ENCODE measurements around the gene MAZ.
"Not testable (repeated sequence)": the region's sequence is repeated elsewhere in the genome, so short reads cannot be mapped to it uniquely, and the experiment has no call there.

The MAZ gene

GRCh38 chr16:29818082-29818481 lies 11.8 kb downstream of the MAZ start:
- H3K9me3 Mint-ChIP-seq: no peaks in the 10 kb centered on the region
- peaks cover 15% of the 10 kb centered on the region for H3K36me3 Mint-ChIP-seq
- no peak for ATAC-seq (ENCODE audit: low read depth)
- no peak for DNase-seq (ENCODE audit: low spot score in 2 of 2)
- no peak overlapping the region for H3K27ac Mint-ChIP-seq
- peak overlapping the region; percentile 77 for H3K4me3 Mint-ChIP-seq
- H3K4me1 Mint-ChIP-seq: peaks cover 48% of the 10 kb centered on the region
- no peaks in the 10 kb centered on the region for H3K27me3 Mint-ChIP-seq

- no peak overlapping the region for H3K27ac Mint-ChIP-seq
- H3K4me1 Mint-ChIP-seq: peaks cover 44% of the 10 kb centered on the region
- H3K36me3 Mint-ChIP-seq: peaks cover 15% of the 10 kb centered on the region
Measured at GRCh38 chr16:29819506-29819905, 13.2 kb downstream of the MAZ start.

DNA sequence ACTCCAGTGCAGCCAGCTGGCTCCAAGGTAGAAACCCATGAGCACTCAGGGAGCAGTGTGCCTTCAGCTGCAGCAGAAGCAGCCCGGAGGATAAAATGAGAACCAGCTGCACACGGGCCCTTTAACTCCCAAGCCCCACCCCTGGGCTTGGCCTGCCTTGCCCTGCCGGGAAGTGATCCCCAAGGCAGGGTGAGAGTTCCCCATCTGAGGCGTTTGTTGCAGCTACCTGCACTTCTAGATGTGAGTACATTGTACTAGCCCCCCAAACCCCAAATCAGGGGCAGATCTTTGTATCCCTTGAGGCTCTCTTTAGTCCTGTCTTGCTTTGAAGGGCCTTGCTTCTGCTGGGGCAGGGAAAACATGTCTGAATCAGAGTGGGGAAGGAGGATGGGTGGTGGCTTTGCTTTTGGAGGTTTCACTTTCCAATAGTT lies 14.0 kb downstream of the MAZ start, which contains the start of gene MVP:
Gene MVP (plus strand): TSS at position 192 of the 431 bp plus-strand sequence. CDS start 10,088 bp downstream, outside the sequence.
- Mint-ChIP-seq H3K27ac (peak within 1 kb of the TSS; percentile 94), H3K4me1 (peaks cover 42% of the 10 kb centered on the region), H3K27me3 (no peaks in the 10 kb centered on the region), H3K4me3 (peak within 1 kb of the TSS; percentile 96), H3K9me3 (no peaks in the 10 kb centered on the region), H3K36me3 (peaks cover 15% of the 10 kb centered on the region)
- DNase-seq (ENCODE audit: low spot score in 2 of 2) (no peak), ATAC-seq (ENCODE audit: low read depth) (peak; percentile 9)

More at GRCh38 chr16:29819506-29819905, 13.2 kb downstream of the MAZ start:
- Mint-ChIP-seq H3K4me3 (peak overlapping the region; percentile 96), H3K27me3 (no peaks in the 10 kb centered on the region), H3K9me3 (no peaks in the 10 kb centered on the region)
- ATAC-seq (ENCODE audit: low read depth): no peak
- DNase-seq (ENCODE audit: low spot score in 2 of 2): no peak

DNA sequence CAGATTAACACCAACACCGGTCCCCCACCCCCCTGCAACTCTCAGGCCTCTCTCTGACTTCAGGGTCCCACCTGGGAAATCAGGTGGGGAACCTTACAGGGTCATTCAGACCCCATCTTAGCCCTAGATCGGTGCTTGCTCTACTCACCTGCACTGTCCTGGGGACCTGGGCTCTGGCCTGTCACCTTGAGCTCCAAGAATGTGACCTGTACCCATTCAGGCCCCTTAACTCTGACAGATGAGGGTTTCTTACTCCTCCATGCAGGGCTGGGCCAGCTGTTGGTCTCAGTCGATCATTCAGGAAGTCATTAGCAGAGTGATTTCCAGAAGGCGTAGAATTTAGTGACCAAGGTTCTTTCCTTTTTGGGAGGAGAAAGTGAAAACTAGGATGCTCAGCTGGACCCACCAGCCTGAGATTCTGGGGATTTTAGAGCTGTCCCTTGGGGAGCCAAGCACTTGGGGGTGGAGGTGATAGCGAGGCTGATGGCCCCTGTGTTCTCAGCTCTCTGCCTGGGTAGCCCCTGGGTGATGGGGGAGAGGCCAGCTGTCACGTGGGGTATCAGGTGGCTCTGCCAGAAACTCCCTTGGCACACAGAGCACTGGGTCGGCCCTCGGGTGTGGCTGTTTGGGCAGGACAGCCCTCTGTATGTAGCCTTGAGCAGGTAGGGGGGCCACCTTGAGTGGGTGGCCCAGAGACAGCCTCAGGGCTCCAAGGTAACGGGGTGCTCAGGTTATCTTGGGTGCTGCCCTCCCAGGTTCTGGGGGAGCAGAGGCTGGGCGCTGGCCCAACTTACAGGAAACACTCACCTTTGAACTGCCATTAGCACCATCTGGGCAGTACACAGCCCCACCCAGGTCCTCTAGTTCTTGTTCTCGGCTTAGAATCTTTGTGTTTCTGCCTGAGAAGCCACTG lies 14.7 kb downstream of the MAZ start:
- peaks cover 45% of the 10 kb centered on the region for H3K4me1 Mint-ChIP-seq
- DNase-seq (ENCODE audit: low spot score in 2 of 2): peak in 1 of 2 donors; percentile 45

GRCh38 chr16:29821643-29822115 lies 15.3 kb downstream of the MAZ start:
- Mint-ChIP-seq H3K9me3 (no peaks in the 10 kb centered on the region), H3K27ac (peak overlapping the region; percentile 94), H3K4me3 (peak overlapping the region; percentile 96), H3K36me3 (peaks cover 15% of the 10 kb centered on the region), H3K4me1 (peaks cover 45% of the 10 kb centered on the region), H3K27me3 (no peaks in the 10 kb centered on the region)
- DNase-seq (ENCODE audit: low spot score in 2 of 2) (no peak), ATAC-seq (ENCODE audit: low read depth) (no peak)

More for the DNA sequence above, 14.7 kb downstream of the MAZ start:
- Mint-ChIP-seq H3K27ac (peak overlapping the region; percentile 94), H3K36me3 (peaks cover 15% of the 10 kb centered on the region), H3K27me3 (no peaks in the 10 kb centered on the region), H3K9me3 (no peaks in the 10 kb centered on the region), H3K4me3 (peak overlapping the region; percentile 96)
- peak; percentile 62 for ATAC-seq (ENCODE audit: low read depth)

DNA sequence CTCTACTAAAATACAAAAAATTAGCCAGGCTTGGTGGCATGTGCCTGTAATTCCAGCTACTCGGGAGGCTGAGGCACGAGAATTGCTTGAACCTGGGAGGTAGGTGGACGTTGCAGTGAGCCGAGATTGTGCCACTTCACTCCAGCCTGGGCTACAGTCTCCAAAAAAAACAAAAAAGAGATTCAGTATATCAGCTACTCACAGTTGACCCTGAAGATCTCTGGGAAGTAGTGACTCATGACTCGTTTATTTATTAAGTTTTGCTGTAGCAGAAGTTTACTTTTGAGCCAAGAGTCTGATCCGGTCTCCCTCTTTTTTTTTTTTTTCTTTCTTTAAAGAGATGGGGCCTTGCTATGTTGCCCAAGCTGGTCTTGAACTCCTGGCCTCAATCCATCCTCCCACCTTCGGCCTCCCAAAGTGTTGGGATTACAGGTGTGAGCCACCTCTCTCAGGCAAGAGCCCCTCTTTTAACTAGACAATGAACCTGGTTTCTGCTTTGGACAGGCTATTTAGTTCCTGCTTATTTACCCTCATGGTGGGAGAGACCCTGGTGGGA lies 18.3 kb downstream of the MAZ start:
- no peaks in the 10 kb centered on the region for H3K27me3 Mint-ChIP-seq
- no peak for DNase-seq (ENCODE audit: low spot score in 2 of 2)
- H3K4me1 Mint-ChIP-seq: peaks cover 30% of the 10 kb centered on the region
- no peaks in the 10 kb centered on the region for H3K9me3 Mint-ChIP-seq
- no peak overlapping the region for H3K4me3 Mint-ChIP-seq
- peak overlapping the region; percentile 41 for H3K27ac Mint-ChIP-seq
- peaks cover 1% of the 10 kb centered on the region for H3K36me3 Mint-ChIP-seq
- no peak for ATAC-seq (ENCODE audit: low read depth)

DNA sequence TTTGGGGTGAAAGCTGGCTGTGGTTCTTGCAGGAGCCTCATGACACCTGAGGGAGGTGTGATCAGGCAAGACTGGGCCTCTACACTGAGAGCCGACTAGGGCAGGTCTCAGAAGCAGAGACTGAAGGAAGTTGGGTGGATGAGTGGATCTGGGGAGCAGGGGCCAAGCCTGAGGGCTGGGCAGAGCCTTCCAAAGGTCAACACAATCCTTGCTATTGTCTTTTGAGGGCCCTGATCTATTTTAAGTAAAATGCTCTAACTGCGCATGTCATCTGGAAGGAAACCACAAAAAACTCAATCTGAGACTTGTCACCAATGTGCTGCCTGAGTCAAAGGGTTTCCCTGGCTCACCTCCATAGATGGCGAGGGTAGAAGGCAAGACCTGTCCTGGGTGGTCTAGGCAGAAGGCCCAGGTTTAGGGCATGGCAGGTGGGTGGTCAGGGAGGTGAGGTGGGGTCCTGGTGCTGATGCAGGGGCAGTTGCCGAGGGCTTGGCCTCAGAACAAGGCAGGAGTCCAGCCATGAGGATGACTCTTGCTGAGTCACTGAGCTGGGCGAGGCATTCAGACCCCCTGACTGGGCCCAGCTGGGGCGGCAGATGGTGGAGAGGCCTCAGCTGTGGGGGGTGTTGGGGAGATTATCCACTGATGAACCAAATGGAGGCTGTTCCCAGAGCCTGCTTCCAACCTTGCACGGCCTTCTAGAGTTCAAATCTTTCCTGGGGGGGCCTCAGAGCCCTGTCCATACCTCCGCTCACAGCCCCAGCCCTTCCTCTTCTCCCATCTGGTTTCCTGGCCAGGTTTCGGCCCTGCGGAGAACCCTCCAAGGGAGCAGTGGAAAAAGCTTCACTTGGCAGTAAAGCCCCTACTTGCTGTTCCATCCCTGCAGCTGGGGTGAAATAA lies 19.1 kb downstream of the MAZ start:
- Mint-ChIP-seq H3K27ac (peak overlapping the region; percentile 41), H3K4me3 (no peak overlapping the region), H3K9me3 (no peaks in the 10 kb centered on the region), H3K4me1 (peaks cover 27% of the 10 kb centered on the region), H3K27me3 (no peaks in the 10 kb centered on the region), H3K36me3 (peaks cover 2% of the 10 kb centered on the region)
- ATAC-seq (ENCODE audit: low read depth) (no peak), DNase-seq (ENCODE audit: low spot score in 2 of 2) (no peak)

DNA sequence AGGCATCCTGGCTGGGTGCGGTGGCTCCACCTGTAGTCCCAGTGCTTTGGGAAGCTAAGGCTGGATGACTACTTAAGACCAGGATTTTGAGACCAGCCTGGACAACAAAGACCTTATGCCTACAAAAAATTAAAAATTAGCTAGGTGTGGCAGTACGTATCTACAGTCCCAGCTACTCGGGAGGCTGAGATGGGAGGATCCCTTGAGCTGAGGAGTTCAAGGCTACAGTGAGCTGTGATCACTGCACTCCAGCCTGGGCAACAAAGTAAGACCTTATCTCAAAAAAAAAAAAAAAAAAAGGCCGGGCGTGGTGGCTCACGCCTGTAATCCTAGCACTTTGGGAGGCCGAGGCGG lies 20.0 kb downstream of the MAZ start:
- H3K36me3 Mint-ChIP-seq: peaks cover 6% of the 10 kb centered on the region
- DNase-seq (ENCODE audit: low spot score in 2 of 2) (no peak), ATAC-seq (ENCODE audit: low read depth) (no peak)
- H3K4me1 Mint-ChIP-seq: peaks cover 20% of the 10 kb centered on the region
- no peaks in the 10 kb centered on the region for H3K9me3 Mint-ChIP-seq
- no peak overlapping the region for H3K27ac Mint-ChIP-seq
- H3K27me3 Mint-ChIP-seq: no peaks in the 10 kb centered on the region
- H3K4me3 Mint-ChIP-seq: no peak overlapping the region

DNA sequence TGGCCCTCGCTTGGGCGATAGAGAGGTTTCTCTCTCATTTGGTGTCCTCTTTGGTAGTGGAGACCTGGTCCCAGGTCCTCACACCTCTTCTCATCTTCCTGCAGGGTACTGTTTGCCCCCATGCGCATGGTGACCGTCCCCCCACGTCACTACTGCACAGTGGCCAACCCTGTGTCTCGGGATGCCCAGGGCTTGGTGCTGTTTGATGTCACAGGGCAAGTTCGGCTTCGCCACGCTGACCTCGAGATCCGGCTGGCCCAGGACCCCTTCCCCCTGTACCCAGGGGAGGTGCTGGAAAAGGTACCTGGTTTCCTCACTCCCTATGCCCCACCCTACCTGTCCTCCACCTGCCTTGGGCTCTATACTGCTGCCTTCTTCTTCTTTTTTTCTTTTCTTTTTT lies 24.4 kb downstream of the MAZ start:
- no peak overlapping the region for H3K27ac Mint-ChIP-seq
- no peak for DNase-seq (ENCODE audit: low spot score in 2 of 2)
- peaks cover 16% of the 10 kb centered on the region for H3K36me3 Mint-ChIP-seq
- no peaks in the 10 kb centered on the region for H3K27me3 Mint-ChIP-seq
- no peak overlapping the region for H3K4me3 Mint-ChIP-seq
- ATAC-seq (ENCODE audit: low read depth): no peak
- H3K4me1 Mint-ChIP-seq: peaks cover 8% of the 10 kb centered on the region
- H3K9me3 Mint-ChIP-seq: no peaks in the 10 kb centered on the region

DNA sequence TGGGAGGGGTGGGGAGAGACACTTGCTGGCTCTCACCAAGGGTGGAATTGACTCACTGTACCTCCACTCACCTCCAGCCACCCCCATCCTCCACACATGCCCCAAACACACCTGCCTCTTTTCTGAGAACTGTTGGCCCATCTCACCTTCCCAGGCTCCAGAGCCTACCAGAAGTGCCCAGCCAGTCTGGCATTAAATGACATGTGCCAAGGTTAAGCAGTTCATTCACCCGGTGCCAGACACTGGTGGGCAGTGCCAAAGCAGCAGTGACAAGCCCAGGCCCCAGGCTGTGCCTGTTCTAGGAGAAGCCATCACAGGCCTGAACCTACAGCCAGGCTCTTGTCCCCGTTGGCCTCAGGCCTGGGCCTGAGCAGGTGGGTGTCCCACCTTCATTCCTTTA lies 25.2 kb downstream of the MAZ start:
- Mint-ChIP-seq H3K27me3 (no peaks in the 10 kb centered on the region), H3K27ac (no peak overlapping the region), H3K4me3 (no peak overlapping the region), H3K4me1 (peaks cover 8% of the 10 kb centered on the region), H3K36me3 (peaks cover 16% of the 10 kb centered on the region), H3K9me3 (no peaks in the 10 kb centered on the region)
- DNase-seq (ENCODE audit: low spot score in 2 of 2) (no peak), ATAC-seq (ENCODE audit: low read depth) (no peak)

GRCh38 chr16:29833219-29833618 lies 26.9 kb downstream of the MAZ start:
- peaks cover 22% of the 10 kb centered on the region for H3K36me3 Mint-ChIP-seq

DNA sequence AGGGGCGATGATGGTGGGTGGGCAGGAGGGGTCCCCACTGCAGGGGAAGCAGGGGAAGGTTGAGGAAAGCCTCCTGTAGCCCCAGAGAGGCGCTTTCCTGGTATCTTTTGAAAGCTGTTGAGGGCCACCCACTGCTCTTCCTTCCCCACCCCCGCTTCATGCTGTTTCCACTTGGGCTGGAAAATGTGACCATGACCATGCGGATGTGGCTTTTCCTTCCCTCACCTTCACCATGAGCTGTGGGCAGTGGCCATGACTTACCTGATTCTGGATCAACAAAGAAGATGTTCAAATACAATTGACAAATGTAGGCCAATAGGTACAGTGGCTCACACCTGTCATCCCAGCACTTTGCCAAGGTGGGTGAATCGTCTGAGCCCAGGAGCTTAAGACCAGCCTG lies 27.8 kb downstream of the MAZ start:
- Mint-ChIP-seq H3K4me1 (peaks cover 4% of the 10 kb centered on the region), H3K36me3 (peaks cover 22% of the 10 kb centered on the region), H3K27me3 (no peaks in the 10 kb centered on the region), H3K27ac (no peak overlapping the region), H3K4me3 (no peak overlapping the region), H3K9me3 (no peaks in the 10 kb centered on the region)
- no peak for DNase-seq (ENCODE audit: low spot score in 2 of 2)
- no peak for ATAC-seq (ENCODE audit: low read depth)

More at GRCh38 chr16:29833219-29833618, 26.9 kb downstream of the MAZ start:
- not testable (repeated sequence) for H3K27me3 Mint-ChIP-seq; ATAC-seq (ENCODE audit: low read depth); DNase-seq (ENCODE audit: low spot score in 2 of 2); H3K4me1 Mint-ChIP-seq; H3K9me3 Mint-ChIP-seq; H3K4me3 Mint-ChIP-seq; H3K27ac Mint-ChIP-seq

DNA sequence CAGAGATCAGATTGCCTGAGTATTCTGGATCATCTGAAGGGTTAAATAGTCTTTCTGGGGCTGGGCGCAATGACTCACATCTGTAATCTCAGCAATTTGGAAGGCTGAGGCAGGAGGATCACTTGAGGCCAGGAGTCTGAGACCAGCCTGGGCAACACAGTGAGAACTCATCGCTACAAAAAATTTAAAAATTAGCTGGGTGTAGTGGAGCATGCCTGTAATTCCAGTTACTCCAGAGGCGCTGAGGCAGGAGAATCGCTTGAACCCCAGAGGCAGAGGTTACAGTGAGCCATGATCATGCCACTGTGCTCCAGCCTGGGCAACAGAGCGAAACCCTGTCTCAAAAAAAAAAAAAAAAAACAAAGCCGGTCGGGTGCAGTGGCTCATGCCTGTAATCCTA lies 29.6 kb downstream of the MAZ start:
- no peak for ATAC-seq (ENCODE audit: low read depth)
- Mint-ChIP-seq H3K27ac (no peak overlapping the region), H3K27me3 (no peaks in the 10 kb centered on the region), H3K36me3 (peaks cover 26% of the 10 kb centered on the region), H3K4me1 (no peaks in the 10 kb centered on the region), H3K4me3 (no peak overlapping the region), H3K9me3 (no peaks in the 10 kb centered on the region)
- no peak for DNase-seq (ENCODE audit: low spot score in 2 of 2)

Data from memory B cell (primary cell).